A673 (cell line): ENCODE results near the gene HNF4A.

Source experiments
- EZH2 ChIP-seq: fragments of 200-600 bp; sonication (generic); IDR thresholded peaks from 2 replicates; pipeline ENCODE4 v1.6.1; 2017; ENCODE audit warnings: borderline replicate concordance, low read depth, mild to moderate bottlenecking, mixed read lengths, antibody characterized with exemption, low read length; ENCODE audit not compliant: poor library complexity, severe bottlenecking
- TF ChIP-seq, protein P1 (sequence below): fragments of 300-800, 200-600 bp; sonication (generic); conservative IDR thresholded peaks from 2 replicates; pipeline ENCODE4 v1.5.1; 2017; ENCODE audit warnings: low read depth, mild to moderate bottlenecking, antibody characterized with exemption, low read length, moderate library complexity, mixed read lengths

DNA sequence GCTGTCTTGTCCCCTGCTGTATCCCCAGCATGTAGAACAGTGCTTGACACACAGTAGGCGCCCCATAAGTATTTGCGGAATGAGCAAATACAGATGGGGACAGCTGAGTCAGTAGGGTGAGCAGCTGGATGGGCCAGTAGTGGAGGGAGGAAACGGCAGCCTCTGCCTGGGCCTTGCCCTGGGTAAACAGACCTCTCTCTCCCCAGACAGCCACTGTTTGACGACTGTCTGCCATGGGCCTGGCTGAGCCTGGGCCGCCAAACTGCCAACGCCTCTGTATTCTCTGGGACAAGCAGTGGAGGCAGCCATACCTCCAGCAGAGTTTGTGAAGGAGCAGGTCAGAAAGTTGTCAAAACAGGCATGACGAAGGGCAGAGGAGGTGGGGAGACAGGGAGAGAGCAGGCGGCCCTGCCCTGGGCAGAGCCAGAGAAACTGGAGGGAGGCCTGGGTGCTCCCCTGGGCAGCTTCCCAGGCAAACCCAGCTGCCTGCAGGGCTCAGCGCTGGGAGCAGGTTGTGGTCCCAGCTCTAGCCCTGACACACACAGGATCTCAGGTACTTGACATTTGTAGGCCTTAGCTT is 15.2 kb downstream of the HNF4A start:
- TF ChIP-seq, protein P1, sequence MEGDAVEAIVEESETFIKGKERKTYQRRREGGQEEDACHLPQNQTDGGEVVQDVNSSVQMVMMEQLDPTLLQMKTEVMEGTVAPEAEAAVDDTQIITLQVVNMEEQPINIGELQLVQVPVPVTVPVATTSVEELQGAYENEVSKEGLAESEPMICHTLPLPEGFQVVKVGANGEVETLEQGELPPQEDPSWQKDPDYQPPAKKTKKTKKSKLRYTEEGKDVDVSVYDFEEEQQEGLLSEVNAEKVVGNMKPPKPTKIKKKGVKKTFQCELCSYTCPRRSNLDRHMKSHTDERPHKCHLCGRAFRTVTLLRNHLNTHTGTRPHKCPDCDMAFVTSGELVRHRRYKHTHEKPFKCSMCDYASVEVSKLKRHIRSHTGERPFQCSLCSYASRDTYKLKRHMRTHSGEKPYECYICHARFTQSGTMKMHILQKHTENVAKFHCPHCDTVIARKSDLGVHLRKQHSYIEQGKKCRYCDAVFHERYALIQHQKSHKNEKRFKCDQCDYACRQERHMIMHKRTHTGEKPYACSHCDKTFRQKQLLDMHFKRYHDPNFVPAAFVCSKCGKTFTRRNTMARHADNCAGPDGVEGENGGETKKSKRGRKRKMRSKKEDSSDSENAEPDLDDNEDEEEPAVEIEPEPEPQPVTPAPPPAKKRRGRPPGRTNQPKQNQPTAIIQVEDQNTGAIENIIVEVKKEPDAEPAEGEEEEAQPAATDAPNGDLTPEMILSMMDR = no peak
- TF ChIP-seq EZH2 = no peak
